Fibroblast of lung (primary cell): ENCODE measurements around the gene PLD1. TPM values are rescaled to one million over a fixed set of nuclear protein-coding genes. Genes with fewer than 3 reads are reported as not detected.

Experiments
- DNase-seq, 2 donors: peaks; one replicate each; pipeline versions ENCODE4 v3.0.0 to v3.0.0-alpha.2; 2010; ENCODE audit warnings: low read depth in 2 of 2
- H2AFZ ChIP-seq: 2 replicates; pipeline ENCODE4 v1.5.1; 2012; ENCODE audit warnings: low read length, control low read depth, inconsistent platforms
- H3K27ac ChIP-seq: 2 replicates; pipeline ENCODE4 v1.5.1; 2011; ENCODE audit warnings: low read length, control low read depth; ENCODE audit not compliant: insufficient read depth
- H3K27me3 ChIP-seq: 2 replicates; pipeline ENCODE4 v1.5.1; 2011; ENCODE audit warnings: mild to moderate bottlenecking, low read length; ENCODE audit not compliant: control insufficient read depth, insufficient read depth
- H3K36me3 ChIP-seq: 2 replicates; pipeline ENCODE4 v1.5.1; 2011; ENCODE audit warnings: low read length; ENCODE audit not compliant: control insufficient read depth, insufficient read depth
- H3K4me1 ChIP-seq: 2 replicates; pipeline ENCODE4 v1.5.1; 2011; ENCODE audit warnings: low read length; ENCODE audit not compliant: control insufficient read depth, insufficient read depth; ENCODE audit errors: extremely low read depth
- H3K4me2 ChIP-seq: 2 replicates; pipeline ENCODE4 v1.5.1; 2011; ENCODE audit warnings: low read length, control low read depth; ENCODE audit not compliant: insufficient read depth; ENCODE audit errors: extremely low read depth
- H3K4me3 ChIP-seq, 4 experiments: fragments of 200-600 bp in 1 of 4; sonication (generic) in 1 of 4; replicated peaks in 1 of 4; 2 replicates each; pipeline ENCODE4 v1.5.1; 2011 to 2016; ENCODE audit warnings: low read length in 4 of 4, low read depth in 3 of 4, mild to moderate bottlenecking in 3 of 4, control low read depth in 2 of 4, inconsistent platforms in 1 of 4, mixed read lengths in 1 of 4; ENCODE audit not compliant: insufficient read depth in 1 of 4; ENCODE audit errors: control extremely low read depth in 1 of 4
- H3K79me2 ChIP-seq: 2 replicates; pipeline ENCODE4 v1.5.1; 2012; ENCODE audit warnings: mild to moderate bottlenecking, low read length, inconsistent platforms; ENCODE audit not compliant: control insufficient read depth, insufficient read depth
- H3K9ac ChIP-seq: 2 replicates; pipeline ENCODE4 v1.5.1; 2011; ENCODE audit warnings: mild to moderate bottlenecking, low read length, control low read depth; ENCODE audit not compliant: insufficient read depth
- H3K9me3 ChIP-seq: 2 replicates; pipeline ENCODE4 v1.5.1; 2012; ENCODE audit warnings: low read depth, low read length; ENCODE audit not compliant: control insufficient read depth, insufficient read depth
- H4K20me1 ChIP-seq: 2 replicates; pipeline ENCODE4 v1.5.1; 2011; ENCODE audit warnings: low read length; ENCODE audit not compliant: control insufficient read depth, insufficient read depth; ENCODE audit errors: extremely low read depth
- EZH2 ChIP-seq: IDR thresholded peaks from 2 replicates; pipeline ENCODE4 v1.5.1; 2012; ENCODE audit warnings: low read length, control low read depth, mild to moderate bottlenecking; ENCODE audit errors: missing control alignments
- polyA plus RNA-seq, 2 donors: library from polyadenylated mRNA; depleted of rRNA in 1 of 2; stranded (reverse) in 1 of 2; unstranded in 1 of 2; fragments of >200 nt; gene quantifications; 2 replicates each; pipeline ENCODE4 v1.2.1, GENCODE V29; 2011 to 2012; ENCODE audit warnings: missing spikeins in 1 of 2
- total RNA-seq: library from RNA; depleted of rRNA; stranded (reverse); fragments of >200 nt; gene quantifications from 2 replicates; pipeline ENCODE4 v1.2.1, GENCODE V29; 2014
- TF ChIP-seq, protein P1 (sequence below), 2 donors: IDR thresholded peaks in 1 of 2; conservative IDR thresholded peaks in 1 of 2; 1 replicate in 1 of 2; 2 replicates in 1 of 2; pipeline ENCODE4 v1.5.1; 2011 to 2012; ENCODE audit warnings: low read length in 2 of 2, control low read depth in 1 of 2, inconsistent platforms in 1 of 2, low read depth in 1 of 2, mild to moderate bottlenecking in 1 of 2

Gene PLD1
- total and polyA plus RNA-seq, 2 donors (not counting 1 experiment from before 2014, with no cell fraction given): 10.8 to 18.8 TPM

- Histone ChIP-seq H3K4me1 (peaks cover 2% of the 10 kb centered on the region), H3K9me3 (no peaks in the 10 kb centered on the region), H3K9ac (no peak overlapping the region), H4K20me1 (no peaks in the 10 kb centered on the region), H3K36me3 (no peaks in the 10 kb centered on the region), H3K4me3 (no peak overlapping the region), H3K27ac (no peak overlapping the region), H3K27me3 (no peaks in the 10 kb centered on the region), H2AFZ (no peak overlapping the region), H3K79me2 (no peaks in the 10 kb centered on the region), H3K4me2 (no peak overlapping the region)
- DNase-seq: no peak
- no peak for TF ChIP-seq EZH2
- TF ChIP-seq, protein P1, sequence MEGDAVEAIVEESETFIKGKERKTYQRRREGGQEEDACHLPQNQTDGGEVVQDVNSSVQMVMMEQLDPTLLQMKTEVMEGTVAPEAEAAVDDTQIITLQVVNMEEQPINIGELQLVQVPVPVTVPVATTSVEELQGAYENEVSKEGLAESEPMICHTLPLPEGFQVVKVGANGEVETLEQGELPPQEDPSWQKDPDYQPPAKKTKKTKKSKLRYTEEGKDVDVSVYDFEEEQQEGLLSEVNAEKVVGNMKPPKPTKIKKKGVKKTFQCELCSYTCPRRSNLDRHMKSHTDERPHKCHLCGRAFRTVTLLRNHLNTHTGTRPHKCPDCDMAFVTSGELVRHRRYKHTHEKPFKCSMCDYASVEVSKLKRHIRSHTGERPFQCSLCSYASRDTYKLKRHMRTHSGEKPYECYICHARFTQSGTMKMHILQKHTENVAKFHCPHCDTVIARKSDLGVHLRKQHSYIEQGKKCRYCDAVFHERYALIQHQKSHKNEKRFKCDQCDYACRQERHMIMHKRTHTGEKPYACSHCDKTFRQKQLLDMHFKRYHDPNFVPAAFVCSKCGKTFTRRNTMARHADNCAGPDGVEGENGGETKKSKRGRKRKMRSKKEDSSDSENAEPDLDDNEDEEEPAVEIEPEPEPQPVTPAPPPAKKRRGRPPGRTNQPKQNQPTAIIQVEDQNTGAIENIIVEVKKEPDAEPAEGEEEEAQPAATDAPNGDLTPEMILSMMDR (conservative IDR thresholded peaks at IDR 0.05 in 1 of 2, IDR thresholded peaks at IDR 0.05 in 1 of 2; ENCODE audit: low read depth in 1 of 2, low read length in 2 of 2): no peak
These were observed 13.5 kb downstream of the PLD1 start for GRCh38 chr3:171796625-171797264.

- Histone ChIP-seq H3K27ac (no peak overlapping the region), H3K27me3 (no peaks in the 10 kb centered on the region), H4K20me1 (no peaks in the 10 kb centered on the region), H3K4me1 (peaks cover 2% of the 10 kb centered on the region), H3K79me2 (no peaks in the 10 kb centered on the region), H3K4me2 (no peak overlapping the region), H3K9me3 (no peaks in the 10 kb centered on the region), H3K4me3 (no peak overlapping the region), H3K36me3 (no peaks in the 10 kb centered on the region), H3K9ac (no peak overlapping the region), H2AFZ (no peak overlapping the region)
- no peak for DNase-seq
- TF ChIP-seq, protein P1 (conservative IDR thresholded peaks at IDR 0.05 in 1 of 2, IDR thresholded peaks at IDR 0.05 in 1 of 2; ENCODE audit: low read depth in 1 of 2, low read length in 2 of 2): no peak
- no peak for TF ChIP-seq EZH2
These were observed 17.8 kb downstream of the PLD1 start for GRCh38 chr3:171792531-171792930.

DNA sequence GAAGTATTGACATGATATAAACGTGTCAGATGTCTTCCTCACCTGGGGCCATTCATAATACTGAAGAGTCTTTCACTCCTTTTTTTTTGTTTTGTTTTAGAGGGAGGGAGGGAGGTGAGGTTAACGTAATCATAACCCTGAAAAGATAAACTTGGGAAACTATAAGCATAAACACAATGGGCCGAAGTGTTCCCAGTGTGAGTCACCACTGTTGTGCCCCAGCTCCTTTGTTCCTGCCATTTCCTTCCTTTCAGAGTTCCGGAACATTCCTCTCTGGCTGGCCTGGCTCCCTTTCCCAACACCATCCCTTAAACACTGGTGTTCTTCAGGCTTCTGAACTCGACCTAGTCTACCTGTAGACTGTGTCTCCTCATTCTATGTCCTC lies 18.6 kb downstream of the PLD1 start:
- Histone ChIP-seq H3K27ac (no peak overlapping the region), H3K9me3 (no peaks in the 10 kb centered on the region), H3K4me1 (peaks cover 2% of the 10 kb centered on the region), H2AFZ (no peak overlapping the region), H3K27me3 (no peaks in the 10 kb centered on the region), H3K4me2 (no peak overlapping the region), H3K4me3 (no peak overlapping the region), H3K79me2 (no peaks in the 10 kb centered on the region), H4K20me1 (no peaks in the 10 kb centered on the region), H3K36me3 (no peaks in the 10 kb centered on the region), H3K9ac (no peak overlapping the region)
- no peak for TF ChIP-seq EZH2
- TF ChIP-seq, protein P1 (conservative IDR thresholded peaks at IDR 0.05 in 1 of 2, IDR thresholded peaks at IDR 0.05 in 1 of 2; ENCODE audit: low read depth in 1 of 2, low read length in 2 of 2): no peak
- peak; percentile 54 to 76 for DNase-seq
